Iris pigment epithelial cell (primary cell): ENCODE results near the gene ATAD1.

Source experiments
- DNase-seq: peaks from one replicate; pipeline ENCODE4 v3.0.0-alpha.2; 2011; ENCODE audit warnings: low read depth

Gene ATAD1

DNA sequence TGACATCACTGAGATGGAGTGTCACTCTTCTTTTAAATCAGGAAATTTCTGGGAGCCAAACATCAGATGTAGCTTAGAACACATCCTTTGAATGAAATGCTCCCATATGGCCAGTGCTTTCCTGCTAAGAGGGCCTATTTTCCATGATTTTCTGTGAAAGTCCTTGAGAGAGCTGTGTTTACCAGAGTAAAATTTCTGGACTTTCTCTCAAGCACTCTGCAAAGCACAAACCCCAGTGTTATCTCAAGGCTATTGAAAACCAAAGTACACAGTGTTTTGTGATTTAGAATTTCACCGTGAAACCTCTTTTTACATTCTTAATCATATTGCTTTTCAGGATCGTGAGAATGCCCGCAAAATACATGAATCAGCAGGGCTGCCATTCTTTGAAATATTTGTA is 104.3 kb downstream of the ATAD1 start:
- no peak for DNase-seq

DNA sequence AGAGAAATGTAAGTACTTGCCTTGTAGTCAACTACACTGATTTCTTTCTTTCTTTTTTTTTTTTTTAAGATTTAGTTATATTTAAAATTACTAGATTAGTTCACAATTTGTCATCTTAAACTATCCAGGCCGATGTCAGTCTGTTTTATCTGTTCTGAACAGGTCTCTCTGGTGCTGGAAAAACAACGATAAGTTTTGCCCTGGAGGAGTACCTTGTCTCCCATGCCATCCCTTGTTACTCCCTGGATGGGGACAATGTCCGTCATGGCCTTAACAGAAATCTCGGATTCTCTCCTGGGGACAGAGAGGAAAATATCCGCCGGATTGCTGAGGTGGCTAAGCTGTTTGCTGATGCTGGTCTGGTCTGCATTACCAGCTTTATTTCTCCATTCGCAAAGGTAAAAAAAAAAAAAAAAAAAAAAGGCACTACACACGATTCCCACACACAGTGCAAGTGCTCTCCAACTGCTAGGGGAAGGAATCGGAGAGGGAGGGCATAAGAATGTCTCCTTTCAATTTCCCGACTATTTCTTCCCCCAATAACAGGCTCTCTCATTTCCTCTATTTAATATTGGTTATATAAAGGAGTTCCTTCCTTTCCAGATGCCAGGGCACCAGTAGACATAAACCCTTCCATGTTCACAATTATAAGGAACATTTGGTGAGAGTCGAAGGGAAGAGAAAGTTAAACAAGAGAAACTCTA is 105.0 kb downstream of the ATAD1 start:
- DNase-seq, result no peak

DNA sequence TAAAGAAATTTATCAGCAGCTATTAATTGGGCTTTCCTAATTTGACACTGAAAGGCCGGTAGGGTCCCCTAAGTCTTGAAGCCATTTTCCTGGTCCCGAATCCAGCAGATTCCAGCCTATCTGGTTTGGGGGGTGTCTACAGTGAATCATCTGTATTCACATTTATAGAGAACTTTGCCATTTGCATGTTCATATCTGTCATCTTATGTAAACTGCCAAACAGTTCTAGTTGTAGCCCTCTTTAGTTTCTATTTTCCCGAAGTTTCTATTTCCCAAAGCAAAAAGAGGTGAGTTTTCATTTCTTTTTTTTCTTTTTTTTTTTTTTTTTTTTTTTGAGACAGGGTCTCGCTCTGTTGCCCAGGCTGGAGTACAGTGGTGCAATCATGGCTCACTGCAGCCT is 110.8 kb downstream of the ATAD1 start:
- no peak for DNase-seq

DNA sequence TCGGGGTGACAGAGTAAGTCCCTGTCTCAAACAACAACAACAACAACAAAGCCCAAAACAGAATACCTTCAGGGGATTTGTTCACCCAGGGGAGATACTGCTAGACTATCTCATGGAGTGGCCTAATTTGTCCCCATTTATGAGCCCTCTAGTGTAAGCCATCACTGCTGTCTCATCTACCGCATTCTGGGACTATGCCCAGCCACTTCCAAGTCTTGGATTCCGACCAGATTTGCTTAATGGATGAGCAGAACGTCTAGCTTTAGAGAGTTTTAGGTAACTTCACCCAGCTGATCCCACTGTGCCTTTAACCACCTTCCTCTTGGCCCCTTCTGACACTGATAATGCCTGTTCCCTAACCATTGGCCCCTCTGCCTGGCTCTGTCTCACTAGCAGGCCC is 111.3 kb downstream of the ATAD1 start:
- no peak for DNase-seq

DNA sequence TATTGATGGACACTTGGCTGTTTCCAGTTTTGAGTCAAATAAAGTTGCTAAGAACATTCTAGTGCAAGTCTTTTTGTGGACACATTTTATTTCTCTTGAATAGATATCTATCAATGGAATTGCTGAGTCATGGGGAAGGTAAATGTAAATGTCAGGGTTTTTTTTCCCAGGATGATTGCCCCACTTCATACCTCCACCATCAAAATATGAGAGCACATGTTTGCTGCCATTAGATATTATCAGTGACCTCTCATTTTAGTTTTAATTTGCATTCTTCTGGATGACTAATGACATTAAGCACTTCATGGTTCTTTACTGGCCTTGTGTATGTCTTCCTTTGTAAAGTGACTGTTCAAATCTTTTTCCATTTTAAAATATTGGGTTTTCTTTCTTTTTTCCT is 112.7 kb downstream of the ATAD1 start:
- DNase-seq, result peak; percentile 79

DNA sequence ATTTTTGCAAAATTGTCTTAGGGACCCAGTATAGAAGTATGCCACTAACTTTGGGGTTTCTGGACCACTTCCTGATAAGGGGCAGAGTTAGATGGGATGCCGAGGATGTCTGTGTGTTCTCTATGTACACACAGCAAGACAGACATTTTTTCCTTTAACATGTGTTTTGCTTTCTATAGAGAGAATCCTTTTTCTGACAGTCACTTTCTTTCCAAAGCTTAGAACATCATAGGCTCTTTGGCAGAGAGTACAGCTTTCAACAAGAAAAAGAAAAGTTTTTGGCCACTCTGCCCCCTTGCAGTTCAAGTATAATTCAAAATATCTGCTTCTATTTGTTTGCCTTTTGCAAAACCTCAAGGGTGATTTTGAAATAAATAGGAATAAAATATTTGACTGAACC is 114.3 kb downstream of the ATAD1 start:
- no peak for DNase-seq

DNA sequence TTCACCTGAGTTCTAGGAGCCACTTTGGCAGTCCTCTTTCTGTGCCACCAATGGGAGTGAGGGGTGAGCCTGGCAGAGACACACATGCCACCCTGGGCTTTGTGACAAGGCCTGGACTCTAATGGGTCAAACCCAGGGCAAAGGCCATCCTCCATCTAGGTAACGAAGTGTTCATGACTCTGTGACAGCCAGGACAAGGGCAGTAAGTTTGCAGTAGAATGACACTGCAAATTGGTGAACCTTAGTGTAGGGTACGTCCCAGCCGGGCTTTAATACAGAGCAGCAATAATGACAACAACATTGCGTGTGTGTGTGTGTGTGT is 115.1 kb downstream of the ATAD1 start:
- DNase-seq, result no peak

DNA sequence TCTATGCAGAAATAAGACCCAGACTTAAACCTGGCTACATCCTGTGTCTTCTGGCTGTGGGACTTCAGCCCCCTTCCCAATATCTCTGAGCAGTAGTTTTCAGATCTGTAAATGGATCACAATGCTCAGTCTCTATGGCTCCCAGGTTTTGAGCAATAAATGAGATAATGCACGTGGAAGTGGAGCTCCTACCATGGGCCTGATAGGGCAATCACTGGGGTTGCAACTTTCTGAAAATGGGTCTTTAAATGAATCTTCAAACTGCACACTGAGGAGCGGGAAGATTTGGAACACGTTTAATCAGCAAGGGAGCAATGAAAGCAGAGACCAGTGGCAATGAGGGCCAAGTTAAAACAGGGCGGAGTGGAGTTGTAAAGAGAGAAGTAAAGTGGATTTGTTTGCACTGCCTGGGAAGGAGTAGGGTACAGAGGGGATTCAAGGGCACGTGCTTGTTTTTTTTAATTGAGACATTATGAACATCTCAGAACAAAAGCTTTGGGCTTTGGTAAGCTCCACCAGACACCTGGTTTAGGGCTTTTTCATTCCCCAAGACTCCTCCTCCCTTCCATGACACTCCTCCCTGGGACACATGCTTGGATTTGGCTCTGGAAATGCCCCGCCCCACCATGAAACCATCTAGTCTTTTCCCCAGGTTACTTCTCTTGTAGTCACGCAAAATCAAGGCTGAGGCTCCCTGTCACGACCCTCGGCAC is 115.6 kb downstream of the ATAD1 start:
- no peak for DNase-seq
